WTC11 (cell line): ENCODE data around the gene FCHSD2. TPM values are rescaled to one million over a fixed set of nuclear protein-coding genes. Genes with fewer than 3 reads are reported as not detected.
A peak's percentile ranks its signal among the peaks of the same experiment; 100 is the strongest.

Experiments
- ATAC-seq: fragments of 200-7000 bp; cut with Tn5 transposase; 2 replicates; pipeline ENCODE4 v1.10.0; 2021; ENCODE audit warnings: mild to moderate bottlenecking, moderate library complexity
- CTCF ChIA-PET: fragments of 300-600 bp; sonication (Branson Sonifier 250); formaldehyde crosslinking; loops from one replicate; lab custom pipeline; 2021; ENCODE audit warnings: antibody characterized with exemption; lab: Charles Lee
- POLR2A ChIA-PET: fragments of 350-600 bp; sonication (Branson Sonifier 250); formaldehyde crosslinking; loops from one replicate; lab custom pipeline; 2021; ENCODE audit warnings: antibody characterized with exemption; lab: Charles Lee
- DNase-seq: peaks from one replicate; pipeline ENCODE4 v3.0.0; 2021; ENCODE audit warnings: low spot score
- H3K27ac Mint-ChIP-seq: 2 replicates; pipeline ENCODE4 v1.8.0; 2021; ENCODE audit warnings: mixed read lengths
- H3K27me3 Mint-ChIP-seq: 2 replicates; pipeline ENCODE4 v1.8.0; 2021; ENCODE audit warnings: low read depth, mild to moderate bottlenecking, moderate library complexity, mixed read lengths
- H3K36me3 Mint-ChIP-seq: 2 replicates; pipeline ENCODE4 v1.8.0; 2021; ENCODE audit warnings: mixed read lengths
- H3K4me1 Mint-ChIP-seq: 2 replicates; pipeline ENCODE4 v1.8.0; 2022; ENCODE audit warnings: mixed read lengths
- H3K4me3 Mint-ChIP-seq: 2 replicates; pipeline ENCODE4 v1.8.0; 2021; ENCODE audit warnings: mild to moderate bottlenecking, moderate library complexity, mixed read lengths
- H3K9me3 Mint-ChIP-seq: 2 replicates; pipeline ENCODE4 v1.8.0; 2021; ENCODE audit warnings: mixed read lengths
- ATF1 ChIP-seq: sonication (generic); formaldehyde crosslinking; IDR thresholded peaks from 2 replicates; pipeline ENCODE4 v1.8.1; 2023; ENCODE audit warnings: mild to moderate bottlenecking, moderate library complexity, missing genetic modification reagents
- CTCF ChIP-seq: fragments of 200-600 bp; IDR thresholded peaks from 2 replicates; pipeline ENCODE4 v1.8.0; 2022; ENCODE audit warnings: antibody characterized with exemption
- E2F1 ChIP-seq: sonication (generic); formaldehyde crosslinking; IDR thresholded peaks from 2 replicates; pipeline ENCODE4 v1.8.0; 2022; ENCODE audit warnings: mild to moderate bottlenecking, missing genetic modification reagents
- ELF4 ChIP-seq: sonication (generic); formaldehyde crosslinking; IDR thresholded peaks from 2 replicates; pipeline ENCODE4 v1.8.1; 2022; ENCODE audit warnings: low read depth, mild to moderate bottlenecking, moderate library complexity, missing genetic modification reagents
- ETV6 ChIP-seq: sonication (generic); formaldehyde crosslinking; IDR thresholded peaks from 2 replicates; pipeline ENCODE4 v1.8.1; 2022; ENCODE audit warnings: mild to moderate bottlenecking, missing genetic modification reagents
- FOXJ3 ChIP-seq: sonication (generic); formaldehyde crosslinking; IDR thresholded peaks from 2 replicates; pipeline ENCODE4 v1.9.0; 2021; ENCODE audit warnings: missing genetic modification reagents, mild to moderate bottlenecking, borderline replicate concordance
- GTF2I ChIP-seq: fragments of 250-450 bp; sonication (Bioruptor Pico); conservative IDR thresholded peaks from 2 replicates; pipeline ENCODE4 v1.4.0; 2021; ENCODE audit warnings: mild to moderate bottlenecking
- IRF2 ChIP-seq: sonication (generic); formaldehyde crosslinking; IDR thresholded peaks from 2 replicates; pipeline ENCODE4 v1.8.0; 2022; ENCODE audit warnings: low read depth, missing genetic modification reagents, borderline replicate concordance
- MLX ChIP-seq: sonication (generic); formaldehyde crosslinking; IDR thresholded peaks from 2 replicates; pipeline ENCODE4 v1.8.1; 2023; ENCODE audit warnings: mild to moderate bottlenecking, missing genetic modification reagents, moderate library complexity
- MXD4 ChIP-seq: fragments of 250-450 bp; sonication (Bioruptor Pico); IDR thresholded peaks from 2 replicates; pipeline ENCODE4 v1.8.0; 2021; ENCODE audit warnings: mild to moderate bottlenecking, moderate library complexity, borderline replicate concordance
- NFATC4 ChIP-seq: fragments of 250-450 bp; sonication (Bioruptor Pico); IDR thresholded peaks from 2 replicates; pipeline ENCODE4 v1.9.0; 2021; ENCODE audit warnings: mild to moderate bottlenecking
- NFE2L1 ChIP-seq: sonication (generic); formaldehyde crosslinking; IDR thresholded peaks from 2 replicates; pipeline ENCODE4 v1.8.1; 2023; ENCODE audit warnings: missing genetic modification reagents
- NR2C2 ChIP-seq: sonication (generic); formaldehyde crosslinking; IDR thresholded peaks from 2 replicates; pipeline ENCODE4 v1.8.0; 2022; ENCODE audit warnings: mild to moderate bottlenecking, missing genetic modification reagents
- TEAD1 ChIP-seq: sonication (generic); formaldehyde crosslinking; IDR thresholded peaks from 2 replicates; pipeline ENCODE4 v1.8.0; 2022; ENCODE audit warnings: mild to moderate bottlenecking, missing genetic modification reagents
- ZNF121 ChIP-seq: sonication (generic); formaldehyde crosslinking; IDR thresholded peaks from 2 replicates; pipeline ENCODE4 v1.8.0; 2023; ENCODE audit warnings: missing genetic modification reagents
- ZNF219 ChIP-seq: sonication (generic); formaldehyde crosslinking; IDR thresholded peaks from 2 replicates; pipeline ENCODE4 v1.8.0; 2023; ENCODE audit warnings: missing genetic modification reagents, mild to moderate bottlenecking, borderline replicate concordance
- ZNF671 ChIP-seq: fragments of 250-450 bp; sonication (Bioruptor Pico); IDR thresholded peaks from 2 replicates; pipeline ENCODE4 v1.8.0; 2021; ENCODE audit warnings: mild to moderate bottlenecking
- total RNA-seq: library from RNA; stranded (reverse); gene quantifications from 3 replicates; pipeline ENCODE4 v1.2.3, GENCODE V29; 2021
- TF ChIP-seq, protein P1 (sequence below): fragments of 250-450 bp; sonication (Bioruptor Pico); IDR thresholded peaks from 2 replicates; pipeline ENCODE4 v1.9.0; 2021; ENCODE audit warnings: mild to moderate bottlenecking
- TF ChIP-seq, protein P2 (sequence below): fragments of 250-450 bp; sonication (Bioruptor Pico); conservative IDR thresholded peaks from 2 replicates; pipeline ENCODE4 v1.9.0; 2021; ENCODE audit warnings: mild to moderate bottlenecking
- TF ChIP-seq, protein P3 (sequence below): sonication (generic); formaldehyde crosslinking; IDR thresholded peaks from 2 replicates; pipeline ENCODE4 v1.8.0; 2023; ENCODE audit warnings: missing genetic modification reagents, mild to moderate bottlenecking, borderline replicate concordance

The FCHSD2 gene
- total RNA-seq, 1 experiment from 2014 or later = 10.1 TPM

DNA sequence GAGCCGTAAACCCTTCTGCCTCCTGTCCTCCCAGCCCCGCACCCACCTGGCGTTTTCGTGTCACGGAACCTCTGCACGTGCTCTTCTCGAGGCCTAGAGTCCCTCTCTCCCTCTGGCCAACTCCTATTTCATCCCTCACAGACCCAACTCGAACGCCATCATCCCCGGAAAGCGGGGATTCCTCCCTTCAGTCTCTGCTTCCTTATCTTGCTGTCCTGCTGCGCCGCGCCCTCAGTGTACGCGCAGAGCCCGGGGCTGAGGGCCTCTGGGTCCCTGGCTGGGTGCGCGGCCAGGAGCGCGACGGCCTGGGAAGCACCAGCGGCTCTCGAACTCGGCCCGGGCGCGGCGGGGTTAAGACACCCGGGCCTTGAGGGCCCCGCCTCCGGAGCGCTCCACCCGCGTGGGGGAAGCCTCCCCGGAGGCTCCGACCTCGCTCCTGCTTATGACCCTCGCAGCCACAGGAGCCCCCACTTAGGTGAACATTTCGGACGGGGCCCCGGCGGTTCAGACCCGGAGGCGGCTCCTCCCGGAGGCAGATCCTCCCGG lies 328.3 kb downstream of the FCHSD2 start (continued):
- TF ChIP-seq IRF2 (CRISPR knock-in tag) (no peak), ELF4 (CRISPR knock-in tag) (no peak), NR2C2 (CRISPR knock-in tag) (no peak), NFATC4 (CRISPR knock-in tag) (no peak), NFE2L1 (CRISPR knock-in tag) (no peak), E2F1 (CRISPR knock-in tag) (no peak)

DNA sequence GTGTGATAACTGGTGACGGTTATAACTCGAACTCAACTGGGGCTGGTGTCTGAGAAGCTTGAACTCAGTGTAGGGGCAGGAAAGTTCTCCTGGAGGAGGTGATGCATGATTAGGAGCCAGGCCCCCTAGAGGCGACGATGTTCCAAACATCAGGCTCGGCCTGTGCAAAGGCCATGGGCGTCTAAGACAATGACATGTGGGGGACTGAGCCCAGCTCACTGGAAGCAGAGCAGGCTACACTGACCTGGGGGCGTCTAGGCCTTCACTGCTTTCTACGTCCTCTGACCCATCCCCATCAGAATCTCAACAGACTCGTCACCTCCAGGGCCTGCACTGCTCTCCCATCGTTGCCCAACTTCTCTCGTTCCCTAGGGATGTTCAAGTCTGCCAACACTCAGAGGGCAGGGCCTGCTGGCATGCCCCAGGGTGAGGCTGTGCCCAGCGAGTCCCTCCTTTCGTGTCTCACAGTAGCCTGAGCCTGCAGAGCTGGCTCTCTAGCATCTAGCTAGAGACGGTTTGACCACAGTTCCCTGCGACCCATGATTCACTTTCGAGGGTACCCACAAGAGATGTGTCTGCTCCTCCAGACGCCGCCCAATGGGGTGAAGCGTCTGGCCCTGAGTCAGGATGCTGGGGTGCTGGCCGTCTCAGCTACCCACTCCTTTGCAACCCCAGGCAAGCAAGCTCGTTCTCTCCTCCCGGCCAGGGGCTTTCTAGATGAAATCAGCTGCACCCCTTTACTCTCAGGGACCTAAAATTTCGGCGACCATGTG lies 329.0 kb downstream of the FCHSD2 start:
- 0 out of 2 replicates have a peak overlapping the region, but pooled peaks have one; percentile 90 for H3K27ac Mint-ChIP-seq
- no peaks in the 10 kb centered on the region for H3K9me3 Mint-ChIP-seq
- ChIA-PET POLR2A (interaction anchor here (0.7 to 1.4 kb wide), 3 partner anchors 19 to 424 kb away, joined by 3 to 6 read pairs (median 5); partner anchors contain the start of gene STARD10), CTCF (interaction anchor here (0.5 to 4.0 kb wide), 25 partner anchors 9 to 522 kb away, joined by 3 to 54 read pairs (median 6); partner anchors contain the start of genes FCHSD2 and STARD10)
- peak; percentile 72 for DNase-seq
- peaks cover 22% of the 10 kb centered on the region for H3K27me3 Mint-ChIP-seq
- H3K4me3 Mint-ChIP-seq = peak overlapping the region; percentile 90
- peaks cover 26% of the 10 kb centered on the region for H3K4me1 Mint-ChIP-seq
- H3K36me3 Mint-ChIP-seq = peaks cover 6% of the 10 kb centered on the region; the same call in 1 of the 2 replicates
- peak; percentile 43 for ATAC-seq
- TF ChIP-seq, protein P1, sequence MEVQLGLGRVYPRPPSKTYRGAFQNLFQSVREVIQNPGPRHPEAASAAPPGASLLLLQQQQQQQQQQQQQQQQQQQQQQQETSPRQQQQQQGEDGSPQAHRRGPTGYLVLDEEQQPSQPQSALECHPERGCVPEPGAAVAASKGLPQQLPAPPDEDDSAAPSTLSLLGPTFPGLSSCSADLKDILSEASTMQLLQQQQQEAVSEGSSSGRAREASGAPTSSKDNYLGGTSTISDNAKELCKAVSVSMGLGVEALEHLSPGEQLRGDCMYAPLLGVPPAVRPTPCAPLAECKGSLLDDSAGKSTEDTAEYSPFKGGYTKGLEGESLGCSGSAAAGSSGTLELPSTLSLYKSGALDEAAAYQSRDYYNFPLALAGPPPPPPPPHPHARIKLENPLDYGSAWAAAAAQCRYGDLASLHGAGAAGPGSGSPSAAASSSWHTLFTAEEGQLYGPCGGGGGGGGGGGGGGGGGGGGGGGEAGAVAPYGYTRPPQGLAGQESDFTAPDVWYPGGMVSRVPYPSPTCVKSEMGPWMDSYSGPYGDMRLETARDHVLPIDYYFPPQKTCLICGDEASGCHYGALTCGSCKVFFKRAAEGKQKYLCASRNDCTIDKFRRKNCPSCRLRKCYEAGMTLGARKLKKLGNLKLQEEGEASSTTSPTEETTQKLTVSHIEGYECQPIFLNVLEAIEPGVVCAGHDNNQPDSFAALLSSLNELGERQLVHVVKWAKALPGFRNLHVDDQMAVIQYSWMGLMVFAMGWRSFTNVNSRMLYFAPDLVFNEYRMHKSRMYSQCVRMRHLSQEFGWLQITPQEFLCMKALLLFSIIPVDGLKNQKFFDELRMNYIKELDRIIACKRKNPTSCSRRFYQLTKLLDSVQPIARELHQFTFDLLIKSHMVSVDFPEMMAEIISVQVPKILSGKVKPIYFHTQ (CRISPR knock-in tag) = no peak
- TF ChIP-seq ETV6 (no peak), GTF2I (CRISPR knock-in tag) (0 out of 2 replicates have a peak, but pooled peaks have one; percentile 65), FOXJ3 (no peak), ZNF671 (CRISPR knock-in tag) (no peak), MLX (CRISPR knock-in tag) (no peak), ZNF219 (CRISPR knock-in tag) (no peak), MXD4 (CRISPR knock-in tag) (no peak), TEAD1 (CRISPR knock-in tag) (no peak), CTCF (peak; percentile 31; the same call in 1 of the 2 replicates), ATF1 (CRISPR knock-in tag) (no peak), ZNF121 (CRISPR knock-in tag) (no peak)
- TF ChIP-seq, protein P2, sequence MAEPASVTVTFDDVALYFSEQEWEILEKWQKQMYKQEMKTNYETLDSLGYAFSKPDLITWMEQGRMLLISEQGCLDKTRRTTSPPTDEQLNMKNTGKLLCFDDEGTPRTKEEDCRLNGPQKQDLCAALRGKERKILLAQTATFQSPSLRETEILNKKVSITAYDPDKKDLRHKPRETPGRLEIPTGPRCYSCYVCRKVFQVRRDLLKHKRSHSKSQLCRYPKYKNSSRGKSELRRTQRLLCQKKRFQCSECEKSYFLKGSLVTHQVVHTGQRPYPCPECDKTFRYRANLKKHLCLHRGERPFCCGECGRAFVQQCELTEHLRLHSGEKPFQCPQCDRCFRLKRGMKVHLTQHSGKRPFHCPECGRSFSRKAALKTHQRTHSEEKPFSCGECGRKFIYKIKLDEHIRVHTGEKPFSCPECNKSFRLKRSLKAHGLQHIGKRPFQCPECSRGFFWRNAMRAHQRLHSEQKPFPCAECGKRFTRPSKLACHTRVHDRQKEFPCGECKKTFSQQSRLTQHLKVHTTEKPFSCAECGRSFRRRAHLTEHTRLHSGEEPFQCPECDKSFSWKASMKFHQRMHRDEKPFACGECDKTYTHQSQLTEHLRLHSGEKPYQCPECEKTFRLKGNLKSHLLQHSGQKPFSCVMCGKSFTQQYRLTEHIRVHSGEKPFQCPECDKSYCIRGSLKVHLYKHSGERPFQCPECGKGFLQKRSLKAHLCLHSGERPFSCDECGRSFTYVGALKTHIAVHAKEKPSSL (CRISPR knock-in tag) = no peak
- TF ChIP-seq, protein P3, sequence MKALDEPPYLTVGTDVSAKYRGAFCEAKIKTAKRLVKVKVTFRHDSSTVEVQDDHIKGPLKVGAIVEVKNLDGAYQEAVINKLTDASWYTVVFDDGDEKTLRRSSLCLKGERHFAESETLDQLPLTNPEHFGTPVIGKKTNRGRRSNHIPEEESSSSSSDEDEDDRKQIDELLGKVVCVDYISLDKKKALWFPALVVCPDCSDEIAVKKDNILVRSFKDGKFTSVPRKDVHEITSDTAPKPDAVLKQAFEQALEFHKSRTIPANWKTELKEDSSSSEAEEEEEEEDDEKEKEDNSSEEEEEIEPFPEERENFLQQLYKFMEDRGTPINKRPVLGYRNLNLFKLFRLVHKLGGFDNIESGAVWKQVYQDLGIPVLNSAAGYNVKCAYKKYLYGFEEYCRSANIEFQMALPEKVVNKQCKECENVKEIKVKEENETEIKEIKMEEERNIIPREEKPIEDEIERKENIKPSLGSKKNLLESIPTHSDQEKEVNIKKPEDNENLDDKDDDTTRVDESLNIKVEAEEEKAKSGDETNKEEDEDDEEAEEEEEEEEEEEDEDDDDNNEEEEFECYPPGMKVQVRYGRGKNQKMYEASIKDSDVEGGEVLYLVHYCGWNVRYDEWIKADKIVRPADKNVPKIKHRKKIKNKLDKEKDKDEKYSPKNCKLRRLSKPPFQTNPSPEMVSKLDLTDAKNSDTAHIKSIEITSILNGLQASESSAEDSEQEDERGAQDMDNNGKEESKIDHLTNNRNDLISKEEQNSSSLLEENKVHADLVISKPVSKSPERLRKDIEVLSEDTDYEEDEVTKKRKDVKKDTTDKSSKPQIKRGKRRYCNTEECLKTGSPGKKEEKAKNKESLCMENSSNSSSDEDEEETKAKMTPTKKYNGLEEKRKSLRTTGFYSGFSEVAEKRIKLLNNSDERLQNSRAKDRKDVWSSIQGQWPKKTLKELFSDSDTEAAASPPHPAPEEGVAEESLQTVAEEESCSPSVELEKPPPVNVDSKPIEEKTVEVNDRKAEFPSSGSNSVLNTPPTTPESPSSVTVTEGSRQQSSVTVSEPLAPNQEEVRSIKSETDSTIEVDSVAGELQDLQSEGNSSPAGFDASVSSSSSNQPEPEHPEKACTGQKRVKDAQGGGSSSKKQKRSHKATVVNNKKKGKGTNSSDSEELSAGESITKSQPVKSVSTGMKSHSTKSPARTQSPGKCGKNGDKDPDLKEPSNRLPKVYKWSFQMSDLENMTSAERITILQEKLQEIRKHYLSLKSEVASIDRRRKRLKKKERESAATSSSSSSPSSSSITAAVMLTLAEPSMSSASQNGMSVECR (CRISPR knock-in tag) = peak; percentile 9; the same call in 1 of the 2 replicates
